ENCODE measurements around the gene RYR1. TPM values are rescaled to one million over a fixed set of nuclear protein-coding genes. Genes with fewer than 3 reads are reported as not detected.

The RYR1 gene
- total RNA-seq, 2 donors from 2014 or later: 0.33 to 1.0 TPM

- 83 to 93% methylated on average over 35 to 38 of the region's 49 CpGs for WGBS, 2 donors
- no peak overlapping the region for H3K4me3 ChIP-seq
- DNase-seq: no peak
- no peaks in the 10 kb centered on the region for H3K9me3 ChIP-seq
- TF ChIP-seq CTCF (IDR thresholded peaks at IDR 0.05) (no peak), POLR2A (IDR thresholded peaks at IDR 0.05) (no peak)
- no peak overlapping the region for H3K27ac ChIP-seq
- no peaks in the 10 kb centered on the region for H3K27me3 ChIP-seq
- intact Hi-C loops (cut with DNase I): no loop called here
- ATAC-seq: no peak
- no peaks in the 10 kb centered on the region for H3K36me3 ChIP-seq (replicated peaks in 1 of 2; ENCODE audit: insufficient read depth in 1 of 2, low read depth in 2 of 2)
- no peaks in the 10 kb centered on the region for H3K4me1 ChIP-seq
These were observed 52.2 kb downstream of the RYR1 start for GRCh38 chr19:38485541-38486285.

GRCh38 chr19:38486731-38487336 is 53.3 kb downstream of the RYR1 start:
- WGBS, 2 donors: 72 to 77% methylated on average over 6 of the region's 6 CpGs

GRCh38 chr19:38488096-38488495 is 54.6 kb downstream of the RYR1 start:
- intact Hi-C loops (cut with DNase I): no loop called here
- Histone ChIP-seq H3K4me3 (no peak overlapping the region), H3K36me3 (replicated peaks in 1 of 2; ENCODE audit: insufficient read depth in 1 of 2, low read depth in 2 of 2) (no peaks in the 10 kb centered on the region), H3K27me3 (no peaks in the 10 kb centered on the region), H3K4me1 (no peaks in the 10 kb centered on the region), H3K9me3 (no peaks in the 10 kb centered on the region), H3K27ac (no peak overlapping the region)
- no peak for DNase-seq
- TF ChIP-seq POLR2A (IDR thresholded peaks at IDR 0.05) (no peak), CTCF (IDR thresholded peaks at IDR 0.05) (no peak)
- no peak for ATAC-seq
- WGBS, 2 donors: 62 to 66% methylated on average over 3 of the region's 3 CpGs

More at GRCh38 chr19:38486731-38487336, 53.3 kb downstream of the RYR1 start:
- H3K27ac ChIP-seq: no peak overlapping the region
- DNase-seq (no peak), ATAC-seq (no peak)
- H3K4me1 ChIP-seq: no peaks in the 10 kb centered on the region
- H3K9me3 ChIP-seq: no peaks in the 10 kb centered on the region
- intact Hi-C loops (cut with DNase I): no loop called here
- TF ChIP-seq CTCF (IDR thresholded peaks at IDR 0.05): no peak
- no peak for TF ChIP-seq POLR2A (IDR thresholded peaks at IDR 0.05)
- no peaks in the 10 kb centered on the region for H3K27me3 ChIP-seq
- H3K4me3 ChIP-seq: no peak overlapping the region
- H3K36me3 ChIP-seq (replicated peaks in 1 of 2; ENCODE audit: insufficient read depth in 1 of 2, low read depth in 2 of 2): no peaks in the 10 kb centered on the region

GRCh38 chr19:38488776-38489481 is 55.4 kb downstream of the RYR1 start:
- no peaks in the 10 kb centered on the region for H3K27me3 ChIP-seq
- H3K27ac ChIP-seq: no peak overlapping the region
- DNase-seq: no peak
- TF ChIP-seq CTCF (IDR thresholded peaks at IDR 0.05): no peak
- no peak for TF ChIP-seq POLR2A (IDR thresholded peaks at IDR 0.05)
- WGBS, 2 donors: 65 to 71% methylated on average over 8 to 9 of the region's 9 CpGs
- H3K4me3 ChIP-seq: no peak overlapping the region
- no peaks in the 10 kb centered on the region for H3K4me1 ChIP-seq
- no peaks in the 10 kb centered on the region for H3K36me3 ChIP-seq (replicated peaks in 1 of 2; ENCODE audit: insufficient read depth in 1 of 2, low read depth in 2 of 2)
- intact Hi-C loops (cut with DNase I): no loop called here
- no peaks in the 10 kb centered on the region for H3K9me3 ChIP-seq
- ATAC-seq: no peak

All from body of pancreas (tissue), 4 donors.